HepG2 (cell line): ENCODE data around the gene ACTR3. TPM values are rescaled to one million over a fixed set of nuclear protein-coding genes. Genes with fewer than 3 reads are reported as not detected.
A peak's percentile ranks its signal among the peaks of the same experiment; 100 is the strongest.

ENCODE experiments used
- ATAC-seq: fragments of 200-7000 bp; cut with Tn5 transposase; 3 replicates; pipeline ENCODE4 v1.9.1; 2020; ENCODE audit warnings: mild to moderate bottlenecking, moderate library complexity
- BruUV-seq: library from RNA; stranded (reverse); fragments of 400-500 nt; replicated peaks from 2 replicates; lab custom pipeline; 2021; lab: Mats Ljungman, UMichigan
- CTCF ChIA-PET: fragments of 300-600 bp; formaldehyde crosslinking; extraction: SDS; loops from one replicate; lab custom pipeline; 2021; ENCODE audit warnings: low total read pairs, inconsistent platforms, low intra/inter-chr PET ratio; lab: Yijun Ruan, JAX
- POLR2A ChIA-PET: fragments of 350-600 bp; sonication (Branson Sonifier 250); formaldehyde crosslinking; loops from one replicate; lab custom pipeline; 2020; ENCODE audit warnings: antibody characterized with exemption, inconsistent platforms; lab: Yijun Ruan, JAX
- DNase-seq: peaks from one replicate; pipeline ENCODE4 v3.0.0-alpha.2; 2015; ENCODE audit warnings: low spot score
- FAIRE-seq: peaks from 3 replicates; lab custom pipeline; 2011; peaks lifted over from hg19 to GRCh38; lab: Jason Lieb, UNC
- H2AFZ ChIP-seq: one replicate; pipeline ENCODE4 v1.6.1; 2011; ENCODE audit warnings: low read length, inconsistent platforms
- H3K27ac ChIP-seq: fragments of 300-600 bp; 3 replicates; pipeline ENCODE4 v1.8.0; 2011; ENCODE audit warnings: mixed run types, mild to moderate bottlenecking, mixed read lengths, low read length, inconsistent platforms; ENCODE audit not compliant: insufficient read depth; ENCODE audit errors: extremely low read length
- H3K27me3 ChIP-seq, 2 experiments: fragments of 200-600 bp in 1 of 2; 2 replicates in 1 of 2; 3 replicates in 1 of 2; pipeline versions ENCODE4 v1.6.0 to v1.8.0; 2011; ENCODE audit warnings: low read length in 2 of 2, mild to moderate bottlenecking in 2 of 2, moderate library complexity in 2 of 2, inconsistent platforms in 1 of 2; ENCODE audit not compliant: insufficient read depth in 2 of 2, control insufficient read depth in 1 of 2
- H3K36me3 ChIP-seq, 2 experiments: fragments of 200-600 bp in 1 of 2; replicated peaks in 1 of 2; 2 replicates in 1 of 2; 3 replicates in 1 of 2; pipeline versions ENCODE4 v1.5.1 to v1.8.0; 2011; ENCODE audit warnings: low read length in 2 of 2, inconsistent platforms in 1 of 2; ENCODE audit not compliant: insufficient read depth in 2 of 2, control insufficient read depth in 1 of 2
- H3K4me1 ChIP-seq: 2 replicates; pipeline ENCODE4 v1.5.1; 2012; ENCODE audit warnings: low read length, inconsistent platforms; ENCODE audit not compliant: insufficient read depth
- H3K4me2 ChIP-seq: 2 replicates; pipeline ENCODE4 v1.6.0; 2011; ENCODE audit warnings: low read depth, low read length, inconsistent platforms
- H3K4me3 ChIP-seq, 3 experiments: fragments of 200-600 bp in 1 of 3; sonication (generic), shearing (Covaris generic) in 1 of 3; replicated peaks in 1 of 3; 2 replicates each; pipeline ENCODE4 v1.5.1; 2011 to 2016; ENCODE audit warnings: low read length in 3 of 3, inconsistent platforms in 2 of 3, low read depth in 2 of 3, mild to moderate bottlenecking in 2 of 3, control low read depth in 1 of 3, mixed read lengths in 1 of 3; ENCODE audit not compliant: insufficient read depth in 1 of 3
- H3K79me2 ChIP-seq: one replicate; pipeline ENCODE4 v1.6.1; 2011; ENCODE audit warnings: low read length, inconsistent platforms; ENCODE audit not compliant: insufficient read depth
- H3K9ac ChIP-seq: 2 replicates; pipeline ENCODE4 v1.6.0; 2011; ENCODE audit warnings: mild to moderate bottlenecking, low read depth, low read length, inconsistent platforms; ENCODE audit not compliant: insufficient read depth
- H3K9me3 ChIP-seq: 2 replicates; pipeline ENCODE4 v1.5.1; 2012; ENCODE audit warnings: mild to moderate bottlenecking, low read length
- H4K20me1 ChIP-seq: 2 replicates; pipeline ENCODE4 v1.6.0; 2011; ENCODE audit warnings: inconsistent platforms, mild to moderate bottlenecking, low read length, moderate library complexity; ENCODE audit not compliant: insufficient read depth
- ATF1 ChIP-seq: IDR thresholded peaks from 2 replicates; pipeline ENCODE4 v1.6.1; 2016; ENCODE audit warnings: mild to moderate bottlenecking, control low read depth
- BORCS8-MEF2B ChIP-seq: sonication (generic); formaldehyde crosslinking; IDR thresholded peaks from 2 replicates; pipeline ENCODE4 v1.8.0; 2022; ENCODE audit warnings: mild to moderate bottlenecking, missing genetic modification reagents
- CREB1 ChIP-seq, 2 experiments: fragments of 450-650 bp in 1 of 2; IDR thresholded peaks; 2 replicates each; pipeline ENCODE4 v1.6.1; 2016 to 2017; ENCODE audit warnings: control low read depth in 1 of 2, mild to moderate bottlenecking in 1 of 2, missing compliant biosample characterization in 1 of 2, missing genetic modification characterization in 1 of 2
- DNMT3B ChIP-seq: conservative IDR thresholded peaks from 2 replicates; pipeline ENCODE4 v1.6.1; 2016; ENCODE audit warnings: missing biosample characterization, control low read depth
- FOXA3 ChIP-seq: IDR thresholded peaks from 2 replicates; pipeline ENCODE4 v1.6.1; 2016; ENCODE audit warnings: missing genetic modification reagents, missing compliant biosample characterization
- FOXO4 ChIP-seq: sonication (generic); formaldehyde crosslinking; conservative IDR thresholded peaks from 2 replicates; pipeline ENCODE4 v1.8.1; 2023; ENCODE audit warnings: missing genetic modification reagents
- HNF4G ChIP-seq, 2 experiments: sonication (generic) in 1 of 2; formaldehyde crosslinking in 1 of 2; IDR thresholded peaks; 2 replicates each; pipeline versions ENCODE4 v1.4.0 to v1.6.1; 2011 to 2020; ENCODE audit warnings: borderline replicate concordance in 2 of 2, low read depth in 2 of 2, mild to moderate bottlenecking in 2 of 2, low read length in 1 of 2, missing genetic modification reagents in 1 of 2, moderate library complexity in 1 of 2
- NCOA1 ChIP-seq: sonication (generic); formaldehyde crosslinking; IDR thresholded peaks from 2 replicates; pipeline ENCODE4 v1.9.0; 2021; ENCODE audit warnings: missing genetic modification reagents
- RFX1 ChIP-seq: fragments of 450-650 bp; IDR thresholded peaks from 2 replicates; pipeline ENCODE4 v1.6.1; 2017
- ZNF563 ChIP-seq: sonication (generic); formaldehyde crosslinking; IDR thresholded peaks from 2 replicates; pipeline ENCODE4 v1.8.0; 2022; ENCODE audit warnings: mild to moderate bottlenecking, moderate library complexity, missing genetic modification reagents
- ZNF644 ChIP-seq: IDR thresholded peaks from 2 replicates; pipeline ENCODE4 v1.6.1; 2016; ENCODE audit warnings: low read depth
- WGBS: methylation state at CpG from one replicate; pipeline ENCODE4 v1.1.6; 2017; ENCODE audit warnings: low lambda C conversion rate; 5-methylcytosine and 5-hydroxymethylcytosine counted together
- in situ Hi-C: cut with HindIII; loops from 2 replicates; pipeline ENCODE4 v1.10.0; 2017; ENCODE audit warnings: low pct_unique_long_range_greater_than_20kb; ENCODE audit not compliant: extremely low pct_ligation_motif_present
- intact Hi-C: fragments of 100-400 bp; cut with micrococcal nuclease; formaldehyde crosslinking; loops from one replicate; pipeline ENCODE4 v1.10.0; 2022; ENCODE audit not compliant: unreplicated experiment
- polyA plus RNA-seq, 8 experiments: library from polyadenylated mRNA; depleted of rRNA in 3 of 8; stranded (reverse) in 7 of 8; unstranded in 1 of 8; fragments of >200 nt; fragmentation: Illumina TruSeq in 4 of 8; extraction: Trizol in 4 of 8; gene quantifications; 2 replicates each; pipeline versions ENCODE4 v1.2.1 to v1.2.3, GENCODE V29; 2011 to 2016; ENCODE audit warnings: low read depth in 4 of 8, missing spikeins in 1 of 8, mixed read lengths in 1 of 8; ENCODE audit not compliant: insufficient read depth in 1 of 8
- total RNA-seq, 5 experiments: library from RNA; depleted of rRNA; stranded (reverse); fragments of >200 nt; fragmentation: Illumina TruSeq; extraction: Trizol; gene quantifications; 2 replicates each; pipeline ENCODE4 v1.2.3, GENCODE V29; 2016; ENCODE audit warnings: low read depth in 1 of 5
- TF ChIP-seq, protein P1 (sequence below): sonication (generic); formaldehyde crosslinking; IDR thresholded peaks from 2 replicates; pipeline ENCODE4 v1.8.0; 2022; ENCODE audit warnings: mild to moderate bottlenecking, missing genetic modification reagents; ENCODE audit not compliant: insufficient replicate concordance
- TF ChIP-seq, protein P2 (sequence below): sonication (generic); formaldehyde crosslinking; IDR thresholded peaks from 2 replicates; pipeline ENCODE4 v1.4.0; 2020; ENCODE audit warnings: mild to moderate bottlenecking, low read depth, missing genetic modification reagents

Gene ACTR3
- total and polyA plus RNA-seq, 2 of the 13 experiments (the other 11 are each of a cell fraction or from before 2014, with no cell fraction given), result 123 to 225 TPM

DNA sequence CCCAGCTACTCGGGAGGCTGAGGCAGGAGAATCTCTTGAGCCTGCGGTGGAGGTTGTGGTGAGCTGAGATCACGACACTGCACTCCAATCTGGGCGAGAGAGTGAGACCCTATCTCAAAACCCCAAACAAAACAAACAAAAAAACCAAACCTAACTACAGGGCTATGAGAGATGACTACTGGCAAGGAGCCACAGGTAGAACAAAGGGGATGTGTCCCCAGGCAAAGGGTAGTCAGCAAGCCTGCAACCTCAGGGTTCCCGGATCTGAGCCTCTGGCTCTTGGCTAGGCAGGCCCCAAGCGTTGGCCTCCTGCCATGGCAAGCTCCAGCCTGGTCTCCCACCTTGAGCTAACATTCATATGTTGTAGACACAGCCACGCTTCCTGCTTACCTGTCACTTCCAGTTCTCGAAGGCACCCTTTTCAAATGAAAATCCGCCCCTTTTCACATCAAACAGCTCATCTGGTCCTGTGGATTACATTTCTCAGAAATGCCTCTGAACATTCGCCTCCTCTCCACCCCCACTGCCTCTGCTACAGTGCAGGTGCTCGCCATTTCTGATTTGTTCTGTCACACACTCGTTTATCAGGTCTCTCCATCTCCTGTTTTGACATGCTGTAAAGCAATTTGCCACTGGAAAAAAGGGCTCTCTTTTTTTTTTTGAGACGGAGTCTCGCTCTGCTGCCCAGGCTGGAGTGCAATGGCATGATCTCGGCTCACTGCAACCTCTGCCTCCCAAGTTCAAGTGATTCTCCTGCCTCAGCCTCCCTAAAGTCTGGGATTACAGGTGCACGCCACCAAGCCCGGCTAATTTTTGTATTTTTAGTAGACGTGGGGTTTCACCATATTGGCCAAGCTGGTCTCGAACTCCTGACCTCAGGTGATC, 13.1 kb upstream of the ACTR3 start (continued):
- TF ChIP-seq ATF1 (peak; percentile 22; the same call in 1 of the 2 replicates), RFX1 (no peak), CREB1 (IDR thresholded peaks at IDR 0.05) (no peak), CREB1 (CRISPR knock-in tag; IDR thresholded peaks at IDR 0.05) (peak; percentile 62; the same call in 1 of the 2 replicates), DNMT3B (CRISPR knock-in tag) (0 out of 2 replicates have a peak, but pooled peaks have one; percentile 48), FOXO4 (CRISPR knock-in tag) (no peak)

DNA sequence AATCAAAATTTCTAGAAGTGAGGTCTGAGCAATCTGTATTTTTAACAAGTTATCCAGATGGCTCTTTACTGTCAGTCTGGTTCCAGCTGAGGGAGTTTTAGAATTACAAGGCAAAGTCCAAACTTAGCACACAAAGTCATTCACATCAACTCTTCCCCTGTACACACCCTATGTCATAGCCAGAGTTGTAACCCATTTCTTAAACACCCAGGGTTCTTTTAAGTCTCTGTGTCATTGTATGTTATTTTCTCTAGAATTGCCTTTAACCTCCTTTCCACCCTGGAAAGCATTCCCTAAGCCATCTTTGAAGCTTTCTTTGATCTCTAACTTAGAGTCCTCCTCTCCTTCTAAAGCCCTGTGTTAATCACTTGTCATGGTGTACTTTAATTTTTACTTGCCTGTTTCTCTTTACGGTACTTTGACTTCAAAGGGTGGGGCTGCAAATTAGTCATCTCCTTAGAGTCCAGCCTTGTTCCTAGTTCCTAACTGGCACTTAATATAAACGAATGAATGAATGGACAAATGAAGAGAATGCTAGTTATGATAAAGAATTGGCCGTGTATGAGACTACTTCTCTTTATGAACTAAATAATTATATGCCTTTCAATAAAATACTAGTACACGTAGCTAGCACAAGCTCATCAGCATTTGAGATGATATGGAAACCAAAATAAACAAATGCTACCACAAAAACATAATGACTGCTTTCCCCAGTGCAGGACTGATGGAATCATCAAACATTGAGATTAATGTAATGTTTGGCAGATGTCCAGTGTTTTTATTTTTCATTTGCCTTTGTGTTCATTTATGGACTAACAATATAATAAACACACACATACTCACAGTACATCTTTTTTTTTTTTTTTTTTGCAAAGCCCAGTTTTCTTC, 11.9 kb upstream of the ACTR3 start:
- H3K4me3 ChIP-seq, result peak overlapping the region in 2 of 3 experiments; percentile 45 to 53; a peak in 3 of 6 replicates
- H2AFZ ChIP-seq, result no peak overlapping the region
- peak overlapping the region; percentile 88 for H3K4me2 ChIP-seq
- no peaks in the 10 kb centered on the region for H3K27me3 ChIP-seq
- H3K9ac ChIP-seq, result no peak overlapping the region
- no peaks in the 10 kb centered on the region for H3K9me3 ChIP-seq
- in situ Hi-C loops, result no loop called here
- ChIA-PET CTCF (no interaction called here), POLR2A (interaction anchor here (1.1 to 4.5 kb wide), 3 partner anchors 11 to 121 kb away, joined by 3 to 79 read pairs (median 30); partner anchors contain the start of genes ACTR3 and SLC35F5)
- DNase-seq (peak; percentile 76), ATAC-seq (peak; percentile 73), FAIRE-seq (peak; percentile 59)
- intact Hi-C loops, result loop anchor here (1.0 to 2.0 kb wide), 2 partner anchors 11 to 17 kb away; no protein-coding TSS in a partner anchor
- peaks cover 34% of the 10 kb centered on the region for H3K4me1 ChIP-seq
- no TSS peak for BruUV-seq
- no peaks in the 10 kb centered on the region for H3K36me3 ChIP-seq
- H4K20me1 ChIP-seq, result no peaks in the 10 kb centered on the region
- 47% methylated on average over 4 of the region's 4 CpGs for WGBS
- peak overlapping the region; percentile 20 for H3K27ac ChIP-seq
- no peaks in the 10 kb centered on the region for H3K79me2 ChIP-seq
- TF ChIP-seq FOXA3 (peak; percentile 52; the same call in 1 of the 2 replicates), NCOA1 (CRISPR knock-in tag) (0 out of 2 replicates have a peak, but pooled peaks have one; percentile 19), ZNF563 (no peak), BORCS8-MEF2B (no peak), ZNF644 (CRISPR knock-in tag) (peak; percentile 70), HNF4G (IDR thresholded peaks at IDR 0.05; ENCODE audit: borderline replicate concordance, low read depth, low read length) (peak; percentile 84; the same call in 1 of the 2 replicates), HNF4G (CRISPR knock-in tag; IDR thresholded peaks at IDR 0.05; ENCODE audit: borderline replicate concordance, low read depth) (no peak)
- TF ChIP-seq, protein P1, sequence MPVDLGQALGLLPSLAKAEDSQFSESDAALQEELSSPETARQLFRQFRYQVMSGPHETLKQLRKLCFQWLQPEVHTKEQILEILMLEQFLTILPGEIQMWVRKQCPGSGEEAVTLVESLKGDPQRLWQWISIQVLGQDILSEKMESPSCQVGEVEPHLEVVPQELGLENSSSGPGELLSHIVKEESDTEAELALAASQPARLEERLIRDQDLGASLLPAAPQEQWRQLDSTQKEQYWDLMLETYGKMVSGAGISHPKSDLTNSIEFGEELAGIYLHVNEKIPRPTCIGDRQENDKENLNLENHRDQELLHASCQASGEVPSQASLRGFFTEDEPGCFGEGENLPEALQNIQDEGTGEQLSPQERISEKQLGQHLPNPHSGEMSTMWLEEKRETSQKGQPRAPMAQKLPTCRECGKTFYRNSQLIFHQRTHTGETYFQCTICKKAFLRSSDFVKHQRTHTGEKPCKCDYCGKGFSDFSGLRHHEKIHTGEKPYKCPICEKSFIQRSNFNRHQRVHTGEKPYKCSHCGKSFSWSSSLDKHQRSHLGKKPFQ (CRISPR knock-in tag), result no peak
- TF ChIP-seq, protein P2, sequence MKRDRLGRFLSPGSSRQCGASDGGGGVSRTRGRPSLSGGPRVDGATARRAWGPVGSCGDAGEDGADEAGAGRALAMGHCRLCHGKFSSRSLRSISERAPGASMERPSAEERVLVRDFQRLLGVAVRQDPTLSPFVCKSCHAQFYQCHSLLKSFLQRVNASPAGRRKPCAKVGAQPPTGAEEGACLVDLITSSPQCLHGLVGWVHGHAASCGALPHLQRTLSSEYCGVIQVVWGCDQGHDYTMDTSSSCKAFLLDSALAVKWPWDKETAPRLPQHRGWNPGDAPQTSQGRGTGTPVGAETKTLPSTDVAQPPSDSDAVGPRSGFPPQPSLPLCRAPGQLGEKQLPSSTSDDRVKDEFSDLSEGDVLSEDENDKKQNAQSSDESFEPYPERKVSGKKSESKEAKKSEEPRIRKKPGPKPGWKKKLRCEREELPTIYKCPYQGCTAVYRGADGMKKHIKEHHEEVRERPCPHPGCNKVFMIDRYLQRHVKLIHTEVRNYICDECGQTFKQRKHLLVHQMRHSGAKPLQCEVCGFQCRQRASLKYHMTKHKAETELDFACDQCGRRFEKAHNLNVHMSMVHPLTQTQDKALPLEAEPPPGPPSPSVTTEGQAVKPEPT (CRISPR knock-in tag), result no peak
